Hepatocyte (in vitro differentiated cells): ENCODE results near the gene MPP4.

Source experiments
- CTCF ChIP-seq: fragments of 200-600 bp; sonication (generic); IDR thresholded peaks from 2 replicates; pipeline ENCODE4 v1.5.1; 2016; ENCODE audit warnings: antibody characterized with exemption, mild to moderate bottlenecking; ENCODE audit not compliant: poor library complexity
- EZH2 ChIP-seq: fragments of 200-600 bp; sonication (generic); IDR thresholded peaks from 2 replicates; pipeline ENCODE4 v1.6.1; 2016; ENCODE audit warnings: antibody characterized with exemption, mild to moderate bottlenecking, borderline replicate concordance
- EZH2phosphoT487 ChIP-seq: fragments of 200-600 bp; sonication (generic); IDR thresholded peaks from one replicate; pipeline ENCODE4 v1.6.1; 2018; ENCODE audit warnings: antibody characterized with exemption, mild to moderate bottlenecking, low read depth, moderate library complexity; ENCODE audit not compliant: unreplicated experiment, severe bottlenecking

- TF ChIP-seq CTCF, result no peak
- no peak for TF ChIP-seq EZH2
- TF ChIP-seq EZH2phosphoT487, result no peak
These were observed 97.5 kb downstream of the MPP4 start for GRCh38 chr2:201600906-201601305.
